Measurements from ENCODE around the gene SLC6A7.
A peak's percentile ranks its signal among the peaks of the same experiment; 100 is the strongest.
"Not testable (repeated sequence)": the region's sequence is repeated elsewhere in the genome, so short reads cannot be mapped to it uniquely, and the experiment has no call there.

SLC6A7 gene

GRCh38 chr5:150246429-150246828, 56.6 kb downstream of the SLC6A7 start:
- no peak for DNase-seq

- DNase-seq, result no peak
Measured at GRCh38 chr5:150246835-150247234, 57.0 kb downstream of the SLC6A7 start.

GRCh38 chr5:150247726-150248125, 57.9 kb downstream of the SLC6A7 start:
- DNase-seq, result no peak

- not testable (repeated sequence) for DNase-seq
Measured at GRCh38 chr5:150248493-150248892, 58.6 kb downstream of the SLC6A7 start.

- no peak for DNase-seq
Measured at GRCh38 chr5:150248946-150249345, 59.1 kb downstream of the SLC6A7 start.

- no peak for DNase-seq
Measured at GRCh38 chr5:150249744-150250143, 59.9 kb downstream of the SLC6A7 start.

- no peak for DNase-seq
Measured at GRCh38 chr5:150251504-150251903, 61.6 kb downstream of the SLC6A7 start.

- DNase-seq, result no peak
Measured at GRCh38 chr5:150252489-150252888, 62.6 kb downstream of the SLC6A7 start.

- DNase-seq, result no peak
Measured at GRCh38 chr5:150253416-150254208, 63.8 kb downstream of the SLC6A7 start.

GRCh38 chr5:150254363-150254762, 64.5 kb downstream of the SLC6A7 start:
- DNase-seq, result no peak

- DNase-seq, result no peak
Measured at GRCh38 chr5:150254774-150255173, 64.9 kb downstream of the SLC6A7 start.

GRCh38 chr5:150255659-150256409, 66.0 kb downstream of the SLC6A7 start:
- DNase-seq, result peak; percentile 71

- peak; percentile 31 for DNase-seq
Measured at GRCh38 chr5:150256410-150257064, 66.7 kb downstream of the SLC6A7 start.

GRCh38 chr5:150257424-150257823, 67.6 kb downstream of the SLC6A7 start:
- no peak for DNase-seq

GRCh38 chr5:150258130-150258529, 68.3 kb downstream of the SLC6A7 start:
- peak; percentile 85 for DNase-seq

Measured in NCI-H69 (cell line).